IMR-90 (cell line): Measurements from ENCODE around the gene WDR76. TPM values are rescaled to one million over a fixed set of nuclear protein-coding genes. Genes with fewer than 3 reads are reported as not detected.

Source experiments
- ATAC-seq: fragments of 200-7000 bp; cut with Tn5 transposase; 2 replicates; pipeline ENCODE4 v1.9.1; 2020; ENCODE audit warnings: low read depth, mild to moderate bottlenecking, moderate library complexity
- BruUV-seq: library from RNA; stranded (reverse); fragments of 400-500 nt; replicated peaks from 2 replicates; lab custom pipeline; 2021; lab: Mats Ljungman, UMichigan
- CTCF ChIA-PET: fragments of 300-600 bp; formaldehyde crosslinking; extraction: SDS; loops from one replicate; lab custom pipeline; 2021; ENCODE audit warnings: antibody characterized with exemption; lab: Yijun Ruan, JAX
- POLR2A ChIA-PET: fragments of 300-600 bp; sonication (Branson Sonifier 250); formaldehyde crosslinking; loops from one replicate; lab custom pipeline; 2022; ENCODE audit warnings: antibody characterized with exemption; ENCODE audit not compliant: unreplicated experiment; lab: Charles Lee
- DNase-seq: peaks from one replicate; pipeline ENCODE4 v3.0.0; 2013
- H2AFZ ChIP-seq: replicated peaks from 2 replicates; pipeline ENCODE3; 2013; ENCODE audit warnings: low read length, mild to moderate bottlenecking; ENCODE audit not compliant: poor library complexity
- H2AK5ac ChIP-seq: 2 replicates; pipeline ENCODE4 v1.6.1; 2013; ENCODE audit warnings: low read depth, low read length, inconsistent platforms
- H2AK9ac ChIP-seq: replicated peaks from 2 replicates; pipeline ENCODE3; 2013; ENCODE audit warnings: mild to moderate bottlenecking, low read depth, low read length, moderate library complexity; ENCODE audit not compliant: poor library complexity
- H2BK120ac ChIP-seq: 2 replicates; pipeline ENCODE4 v1.6.1; 2013; ENCODE audit warnings: low read depth, low read length, inconsistent platforms
- H2BK15ac ChIP-seq: 3 replicates; pipeline ENCODE4 v1.6.1; 2013; ENCODE audit warnings: low read depth, low read length, inconsistent platforms
- H2BK20ac ChIP-seq: 2 replicates; pipeline ENCODE4 v1.6.1; 2013; ENCODE audit warnings: low read depth, mild to moderate bottlenecking, inconsistent platforms, low read length, moderate library complexity
- H2BK5ac ChIP-seq: 2 replicates; pipeline ENCODE4 v1.6.1; 2013; ENCODE audit warnings: mild to moderate bottlenecking, low read depth, low read length, inconsistent platforms; ENCODE audit not compliant: poor library complexity, severe bottlenecking
- H3K14ac ChIP-seq: replicated peaks from 2 replicates; pipeline ENCODE4 v1.6.1; 2013; ENCODE audit warnings: low read depth, low read length, inconsistent platforms
- H3K18ac ChIP-seq: 2 replicates; pipeline ENCODE4 v1.6.1; 2013; ENCODE audit warnings: low read depth, low read length, control low read depth
- H3K23ac ChIP-seq: 2 replicates; pipeline ENCODE4 v1.6.1; 2013; ENCODE audit warnings: low read depth, low read length, inconsistent platforms
- H3K27ac ChIP-seq: 2 replicates; pipeline ENCODE4 v1.5.1; 2013; ENCODE audit warnings: mild to moderate bottlenecking, control low read depth, low read length; ENCODE audit not compliant: insufficient read depth
- H3K27me3 ChIP-seq: 2 replicates; pipeline ENCODE4 v1.6.1; 2013; ENCODE audit warnings: low read length; ENCODE audit not compliant: control insufficient read depth, insufficient read depth
- H3K36me3 ChIP-seq: 2 replicates; pipeline ENCODE4 v1.6.1; 2013; ENCODE audit warnings: low read length, mixed read lengths; ENCODE audit not compliant: control insufficient read depth, insufficient read depth
- H3K4ac ChIP-seq: 2 replicates; pipeline ENCODE4 v1.6.1; 2013; ENCODE audit warnings: low read depth, low read length, inconsistent platforms
- H3K4me1 ChIP-seq: 2 replicates; pipeline ENCODE4 v1.6.1; 2013; ENCODE audit warnings: low read length, mixed read lengths; ENCODE audit not compliant: control insufficient read depth, insufficient read depth
- H3K4me2 ChIP-seq: 2 replicates; pipeline ENCODE4 v1.6.1; 2013; ENCODE audit warnings: low read depth, mild to moderate bottlenecking, control low read depth, low read length, moderate library complexity
- H3K4me3 ChIP-seq: 2 replicates; pipeline ENCODE4 v1.5.1; 2013; ENCODE audit warnings: low read depth, mild to moderate bottlenecking, control low read depth, low read length, moderate library complexity; ENCODE audit not compliant: insufficient read depth
- H3K56ac ChIP-seq: 2 replicates; pipeline ENCODE4 v1.6.1; 2013; ENCODE audit warnings: low read length, inconsistent platforms; ENCODE audit not compliant: insufficient read depth; ENCODE audit errors: extremely low read depth
- H3K79me1 ChIP-seq, 2 experiments: 2 replicates each; pipeline ENCODE4 v1.6.1; 2013; ENCODE audit warnings: low read length in 2 of 2, inconsistent platforms in 1 of 2, low read depth in 1 of 2
- H3K9ac ChIP-seq: 2 replicates; pipeline ENCODE4 v1.6.1; 2013; ENCODE audit warnings: low read depth, low read length, control low read depth
- H3K9me1 ChIP-seq: 2 replicates; pipeline ENCODE4 v1.6.1; 2013; ENCODE audit warnings: low read length, inconsistent platforms; ENCODE audit not compliant: insufficient read depth
- H3K9me3 ChIP-seq: 2 replicates; pipeline ENCODE4 v1.6.1; 2013; ENCODE audit warnings: low read length; ENCODE audit not compliant: control insufficient read depth, insufficient read depth
- H4K20me1 ChIP-seq: 2 replicates; pipeline ENCODE4 v1.6.1; 2013; ENCODE audit warnings: low read length, inconsistent platforms; ENCODE audit not compliant: insufficient read depth
- H4K5ac ChIP-seq: 2 replicates; pipeline ENCODE4 v1.6.1; 2013; ENCODE audit warnings: mild to moderate bottlenecking, low read depth, low read length, control low read depth
- H4K8ac ChIP-seq, 2 experiments: 2 replicates each; pipeline ENCODE4 v1.6.1; 2013; ENCODE audit warnings: low read depth in 2 of 2, low read length in 2 of 2, control low read depth in 1 of 2, inconsistent platforms in 1 of 2
- H4K91ac ChIP-seq: 2 replicates; pipeline ENCODE4 v1.6.1; 2013; ENCODE audit warnings: low read depth, low read length, inconsistent platforms; ENCODE audit not compliant: insufficient read depth
- RFX5 ChIP-seq: IDR thresholded peaks from 2 replicates; pipeline ENCODE4 v1.8.0; 2012; ENCODE audit warnings: low read depth, mild to moderate bottlenecking, low read length, moderate library complexity
- WGBS, 2 experiments: methylation state at CpG; one replicate each; pipeline versions ENCODE4 v1.1.5 to v1.1.7; 2013; ENCODE audit warnings: missing lambda C conversion rate in 2 of 2; ENCODE audit not compliant: insufficient read length in 1 of 2; ENCODE audit errors: extremely low coverage in 2 of 2; 5-methylcytosine and 5-hydroxymethylcytosine counted together
- dilution Hi-C: fragments of 300-500 bp; cut with HindIII; formaldehyde crosslinking; loops from one replicate; pipeline ENCODE4 v1.14.3; 2018; ENCODE audit warnings: low sequenced_read_pairs; ENCODE audit not compliant: unreplicated experiment
- in situ Hi-C: fragments of 300-500 bp; cut with MboI; formaldehyde crosslinking; loops from 3 replicates; pipeline ENCODE4 v1.14.3; 2019; ENCODE audit warnings: low sequenced_read_pairs, inconsistent platforms, mixed read lengths
- intact Hi-C: fragments of 100-400 bp; cut with micrococcal nuclease; formaldehyde crosslinking; loops from 2 replicates; pipeline ENCODE4 v1.10.0; 2022
- polyA plus RNA-seq, 3 experiments: library from polyadenylated mRNA; depleted of rRNA; stranded (reverse); fragments of >200 nt; gene quantifications; 2 replicates each; pipeline ENCODE4 v1.2.3, GENCODE V29; 2012; ENCODE audit warnings: low replicate concordance in 1 of 3
- total RNA-seq: library from RNA; depleted of rRNA; stranded (reverse); fragments of >200 nt; gene quantifications from 2 replicates; pipeline ENCODE4 v1.2.3, GENCODE V29; 2012

WDR76 gene
- total and polyA plus RNA-seq, 2 of the 4 experiments (the other 2 are of a cell fraction) = 4.8 to 25.8 TPM

DNA sequence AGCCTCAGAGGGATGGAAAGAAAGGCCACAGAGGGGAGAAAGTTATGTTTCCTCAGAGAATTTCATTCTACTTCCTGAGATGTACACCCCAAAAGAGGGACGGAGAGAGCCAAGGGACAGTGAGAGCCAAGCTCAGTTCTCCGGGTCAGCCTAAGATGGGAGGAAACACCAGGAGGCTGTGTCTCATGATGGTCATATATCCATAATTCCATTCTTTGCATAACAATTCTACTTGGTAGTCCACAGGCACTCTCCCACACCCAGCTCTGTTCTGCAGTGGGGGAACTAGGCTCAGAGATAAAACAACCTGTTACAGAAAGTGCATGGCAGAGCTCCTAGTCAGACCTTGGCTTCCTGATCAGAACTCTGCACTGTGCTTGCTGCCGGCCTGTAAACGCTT is 54.4 kb downstream of the WDR76 start:
- ChIA-PET CTCF (interaction anchor here (0.6 to 1.4 kb wide), 4 partner anchors 9 to 33 kb away, joined by 3 to 6 read pairs (median 4); no protein-coding TSS in a partner anchor), POLR2A (no interaction called here)
- Histone ChIP-seq H3K23ac (no peak overlapping the region), H3K4ac (no peak overlapping the region), H3K56ac (no peak overlapping the region), H4K5ac (no peak overlapping the region), H4K91ac (no peak overlapping the region), H2BK120ac (no peak overlapping the region), H3K14ac (no peak overlapping the region), H3K27me3 (no peaks in the 10 kb centered on the region), H3K4me3 (no peak overlapping the region), H2AFZ (no peak overlapping the region), H3K4me2 (no peak overlapping the region), H4K8ac (no peak overlapping the region), H3K79me1 (no peaks in the 10 kb centered on the region), H2BK20ac (no peak overlapping the region), H3K9me3 (no peaks in the 10 kb centered on the region), H2BK5ac (no peak overlapping the region), H4K20me1 (no peaks in the 10 kb centered on the region), H3K36me3 (peaks cover 2% of the 10 kb centered on the region; the same call in 1 of the 2 replicates), H2BK15ac (no peak overlapping the region), H3K18ac (no peak overlapping the region), H3K27ac (no peak overlapping the region), H3K9ac (no peak overlapping the region), H3K4me1 (no peaks in the 10 kb centered on the region), H2AK9ac (no peak overlapping the region), H3K9me1 (no peaks in the 10 kb centered on the region; the same call in 1 of the 2 replicates), H2AK5ac (no peak overlapping the region)
- 90% methylated on average over 2 of the region's 4 CpGs; no CpG with 5 or more reads in 1 of the 2 experiments for WGBS, 2 experiments
- intact Hi-C loops = no loop called here
- ATAC-seq (no peak), DNase-seq (no peak)
- in situ Hi-C loops = no loop called here
- TF ChIP-seq RFX5 = no peak
- dilution Hi-C loops = no loop called here
- BruUV-seq = no TSS peak
